Adipose tissue (tissue), 3 donors: ENCODE results near the gene FAF2. TPM values are rescaled to one million over a fixed set of nuclear protein-coding genes. Genes with fewer than 3 reads are reported as not detected.
"Not testable (repeated sequence)": the region's sequence is repeated elsewhere in the genome, so short reads cannot be mapped to it uniquely, and the experiment has no call there.

Experiments
- H3K27ac ChIP-seq: one replicate; pipeline ENCODE4 v1.5.1; 2013; ENCODE audit warnings: low read depth, low read length
- WGBS, 3 donors: extraction: QIAGEN DNeasy Blood & Tissue Kit; methylation state at CpG; one replicate each; pipeline ENCODE4 v1.1.7; 2013; 5-methylcytosine and 5-hydroxymethylcytosine counted together
- polyA plus RNA-seq, 3 donors: library from polyadenylated mRNA; stranded (reverse); fragments of 200-250 nt; gene quantifications; one replicate each; pipeline ENCODE4 v1.2.3, GENCODE V29; 2013
- donor health status: healthy with polysubstance abuse.
- donor health status: Bipolar disorder and iron deficiency.
- donor health status: healthy.

FAF2 gene
- polyA plus RNA-seq, result 10 to 100 TPM in 1 of 3 donors, 1 to 10 TPM in 2; 8.4 to 14.3 (median 9.9) TPM

GRCh38 chr5:176447978-176448608 lies at the start of gene FAF2:
TSS of gene FAF2 (plus strand) at chr5:176448385. CDS start at chr5:176448408, 23 bp downstream.
- 0 to 1% (median 0%) methylated on average over 50 of the region's 50 CpGs for WGBS, 3 donors
- H3K27ac ChIP-seq, result peak within 1 kb of the TSS; percentile 90

GRCh38 chr5:176400382-176401156 lies 47.6 kb upstream of the FAF2 start:
- 75 to 82% (median 77%) methylated on average over 16 to 17 of the region's 17 CpGs for WGBS, 3 donors
- no peak overlapping the region for H3K27ac ChIP-seq

GRCh38 chr5:176401281-176402205 lies 46.6 kb upstream of the FAF2 start:
- 89 to 91% (median 90%) methylated on average over 22 of the region's 22 CpGs for WGBS, 3 donors
- no peak overlapping the region for H3K27ac ChIP-seq

GRCh38 chr5:176405656-176406435 lies 42.3 kb upstream of the FAF2 start:
- H3K27ac ChIP-seq, result no peak overlapping the region

GRCh38 chr5:176406436-176407052 lies 41.6 kb upstream of the FAF2 start:
- whole genome bisulfite sequencing, 3 donors, result 89% methylated on average over 9 of the region's 9 CpGs

More at GRCh38 chr5:176405656-176406435, 42.3 kb upstream of the FAF2 start:
- 90 to 92% (median 91%) methylated on average over 20 of the region's 20 CpGs for WGBS, 3 donors

GRCh38 chr5:176407456-176408251 lies 40.5 kb upstream of the FAF2 start:
- WGBS, 3 donors, result 55 to 88% (median 68%) methylated on average over 6 of the region's 6 CpGs
- H3K27ac ChIP-seq, result no peak overlapping the region

More at GRCh38 chr5:176406436-176407052, 41.6 kb upstream of the FAF2 start:
- H3K27ac ChIP-seq, result no peak overlapping the region

GRCh38 chr5:176408252-176408573 lies 40.0 kb upstream of the FAF2 start:
- H3K27ac ChIP-seq, result not testable (repeated sequence)
- 82 to 97% (median 84%) methylated on average over 9 to 10 of the region's 10 CpGs for WGBS, 3 donors

- no peak overlapping the region for H3K27ac ChIP-seq
- WGBS, 3 donors, result 91 to 94% (median 94%) methylated on average over 5 of the region's 5 CpGs
Measured at GRCh38 chr5:176408590-176408989, 39.6 kb upstream of the FAF2 start.

- no peak overlapping the region for H3K27ac ChIP-seq
- WGBS, 3 donors, result 89 to 94% (median 91%) methylated on average over 4 of the region's 4 CpGs
Measured at GRCh38 chr5:176409765-176410164, 38.4 kb upstream of the FAF2 start.

- no peak overlapping the region for H3K27ac ChIP-seq
- 89 to 93% (median 91%) methylated on average over 4 to 5 of the region's 5 CpGs for WGBS, 3 donors
Measured at GRCh38 chr5:176410486-176411180, 37.6 kb upstream of the FAF2 start.

GRCh38 chr5:176412517-176413254 lies 35.5 kb upstream of the FAF2 start:
- WGBS, 3 donors, result 76 to 84% (median 84%) methylated on average over 10 of the region's 10 CpGs
- no peak overlapping the region for H3K27ac ChIP-seq

- no peak overlapping the region for H3K27ac ChIP-seq
- WGBS, 3 donors, result 55 to 82% (median 78%) methylated on average over 2 of the region's 2 CpGs
Measured at GRCh38 chr5:176413255-176413565, 35.0 kb upstream of the FAF2 start.

GRCh38 chr5:176413709-176414191 lies 34.4 kb upstream of the FAF2 start:
- no peak overlapping the region for H3K27ac ChIP-seq
- 81 to 92% (median 82%) methylated on average over 7 of the region's 7 CpGs for WGBS, 3 donors

GRCh38 chr5:176414704-176415103 lies 33.5 kb upstream of the FAF2 start:
- no peak overlapping the region for H3K27ac ChIP-seq
- 57 to 76% (median 69%) methylated on average over 3 of the region's 3 CpGs for WGBS, 3 donors

- 57 to 69% (median 68%) methylated on average over 13 of the region's 13 CpGs for WGBS, 3 donors
Measured at GRCh38 chr5:176415240-176415951, 32.8 kb upstream of the FAF2 start.

More at GRCh38 chr5:176415240-176415951, 32.8 kb upstream of the FAF2 start:
- no peak overlapping the region for H3K27ac ChIP-seq
